IPS DF 4.7 (cell line): ENCODE measurements around the gene SCN1B.
"Not testable (repeated sequence)": the region's sequence is repeated elsewhere in the genome, so short reads cannot be mapped to it uniquely, and the experiment has no call there.

ENCODE experiments used
- DNase-seq: peaks from one replicate; pipeline ENCODE4 v3.0.0-alpha.2; 2013; ENCODE audit warnings: low spot score; ENCODE audit errors: extremely low read depth

The SCN1B gene

GRCh38 chr19:35030257-35031071 is at the start of gene SCN1B:
SCN1B (plus strand) TSS chr19:35030470; CDS start chr19:35030821, 351 bp downstream.
- DNase-seq: no peak

- DNase-seq: no peak
These were observed 48.0 kb upstream of the SCN1B start for GRCh38 chr19:34982275-34982674.

GRCh38 chr19:34983786-34984185 is 46.5 kb upstream of the SCN1B start:
- DNase-seq: no peak

GRCh38 chr19:34984287-34984686 is 46.0 kb upstream of the SCN1B start:
- no peak for DNase-seq

- no peak for DNase-seq
These were observed 44.8 kb upstream of the SCN1B start for GRCh38 chr19:34985249-34986022.

- no peak for DNase-seq
These were observed 42.2 kb upstream of the SCN1B start for GRCh38 chr19:34988119-34988518.

GRCh38 chr19:34989298-34989697 is 41.0 kb upstream of the SCN1B start:
- DNase-seq: no peak

- no peak for DNase-seq
These were observed 39.6 kb upstream of the SCN1B start for GRCh38 chr19:34990578-34991192.

- no peak for DNase-seq
These were observed 38.5 kb upstream of the SCN1B start for GRCh38 chr19:34991542-34992333.

- DNase-seq: not testable (repeated sequence)
These were observed 37.7 kb upstream of the SCN1B start for GRCh38 chr19:34992582-34992981.

- DNase-seq: no peak
These were observed 36.0 kb upstream of the SCN1B start for GRCh38 chr19:34994286-34994642.

GRCh38 chr19:34994643-34995541 is 35.4 kb upstream of the SCN1B start:
- no peak for DNase-seq

- no peak for DNase-seq
These were observed 34.7 kb upstream of the SCN1B start for GRCh38 chr19:34995551-34995950.

- no peak for DNase-seq
These were observed 33.1 kb upstream of the SCN1B start for GRCh38 chr19:34997071-34997617.

GRCh38 chr19:34998224-34998623 is 32.0 kb upstream of the SCN1B start:
- DNase-seq: not testable (repeated sequence)

- DNase-seq: no peak
These were observed 31.3 kb upstream of the SCN1B start for GRCh38 chr19:34998777-34999497.

- DNase-seq: no peak
These were observed 30.6 kb upstream of the SCN1B start, which contains the start of gene GRAMD1A for GRCh38 chr19:34999498-35000337. GRAMD1A (plus strand) TSS chr19:35000323; CDS start chr19:35000479, 156 bp downstream.

GRCh38 chr19:35000338-35000646 is 30.0 kb upstream of the SCN1B start:
- DNase-seq: no peak
